ENCODE data around the gene MIOX.

Gene MIOX

GRCh38 chr22:50444663-50445062 lies 42.0 kb upstream of the MIOX start:
- peaks cover 48% of the 10 kb centered on the region for H3K36me3 ChIP-seq (ENCODE audit: insufficient read depth, low read length)
- no peak overlapping the region for H3K9ac ChIP-seq (ENCODE audit: low read depth, low read length)
- H3K4me3 ChIP-seq (ENCODE audit: low read length): no peak overlapping the region
- 99% methylated on average over 5 of the region's 5 CpGs for WGBS
- H3K27ac ChIP-seq (ENCODE audit: low read depth, low read length): no peak overlapping the region
- H3K27me3 ChIP-seq (ENCODE audit: insufficient read depth, low read length): no peaks in the 10 kb centered on the region
- H3K9me3 ChIP-seq (ENCODE audit: insufficient read depth, low read depth, low read length): no peaks in the 10 kb centered on the region
- H3K4me1 ChIP-seq (ENCODE audit: insufficient read depth, low read length): peaks cover 6% of the 10 kb centered on the region; the same call in 1 of the 2 replicates

GRCh38 chr22:50445071-50445879 lies 41.4 kb upstream of the MIOX start:
- Histone ChIP-seq H3K9ac (ENCODE audit: low read depth, low read length) (no peak overlapping the region; the same call in 1 of the 2 replicates), H3K27me3 (ENCODE audit: insufficient read depth, low read length) (no peaks in the 10 kb centered on the region), H3K4me1 (ENCODE audit: insufficient read depth, low read length) (peaks cover 6% of the 10 kb centered on the region; the same call in 1 of the 2 replicates), H3K9me3 (ENCODE audit: insufficient read depth, low read depth, low read length) (no peaks in the 10 kb centered on the region), H3K4me3 (ENCODE audit: low read length) (no peak overlapping the region), H3K36me3 (ENCODE audit: insufficient read depth, low read length) (peaks cover 46% of the 10 kb centered on the region), H3K27ac (ENCODE audit: low read depth, low read length) (peak overlapping the region; percentile 25; the same call in 1 of the 2 replicates)
- WGBS: 87% methylated on average over 29 of the region's 30 CpGs

- no peaks in the 10 kb centered on the region for H3K9me3 ChIP-seq (ENCODE audit: insufficient read depth, low read depth, low read length)
- WGBS: 91% methylated on average over 15 of the region's 17 CpGs
- no peak overlapping the region for H3K4me3 ChIP-seq (ENCODE audit: low read length)
- H3K36me3 ChIP-seq (ENCODE audit: insufficient read depth, low read length): peaks cover 48% of the 10 kb centered on the region
- no peak overlapping the region for H3K9ac ChIP-seq (ENCODE audit: low read depth, low read length)
- no peak overlapping the region for H3K27ac ChIP-seq (ENCODE audit: low read depth, low read length)
- peaks cover 6% of the 10 kb centered on the region; the same call in 1 of the 2 replicates for H3K4me1 ChIP-seq (ENCODE audit: insufficient read depth, low read length)
- no peaks in the 10 kb centered on the region for H3K27me3 ChIP-seq (ENCODE audit: insufficient read depth, low read length)
Observed at GRCh38 chr22:50445880-50446707, 40.6 kb upstream of the MIOX start.

GRCh38 chr22:50446708-50447575 lies 39.7 kb upstream of the MIOX start:
- Histone ChIP-seq H3K9ac (ENCODE audit: low read depth, low read length) (no peak overlapping the region), H3K27ac (ENCODE audit: low read depth, low read length) (no peak overlapping the region), H3K4me1 (ENCODE audit: insufficient read depth, low read length) (peaks cover 6% of the 10 kb centered on the region; the same call in 1 of the 2 replicates), H3K9me3 (ENCODE audit: insufficient read depth, low read depth, low read length) (no peaks in the 10 kb centered on the region), H3K4me3 (ENCODE audit: low read length) (no peak overlapping the region), H3K36me3 (ENCODE audit: insufficient read depth, low read length) (peaks cover 53% of the 10 kb centered on the region), H3K27me3 (ENCODE audit: insufficient read depth, low read length) (no peaks in the 10 kb centered on the region)
- 94% methylated on average over 54 of the region's 54 CpGs for WGBS

DNA sequence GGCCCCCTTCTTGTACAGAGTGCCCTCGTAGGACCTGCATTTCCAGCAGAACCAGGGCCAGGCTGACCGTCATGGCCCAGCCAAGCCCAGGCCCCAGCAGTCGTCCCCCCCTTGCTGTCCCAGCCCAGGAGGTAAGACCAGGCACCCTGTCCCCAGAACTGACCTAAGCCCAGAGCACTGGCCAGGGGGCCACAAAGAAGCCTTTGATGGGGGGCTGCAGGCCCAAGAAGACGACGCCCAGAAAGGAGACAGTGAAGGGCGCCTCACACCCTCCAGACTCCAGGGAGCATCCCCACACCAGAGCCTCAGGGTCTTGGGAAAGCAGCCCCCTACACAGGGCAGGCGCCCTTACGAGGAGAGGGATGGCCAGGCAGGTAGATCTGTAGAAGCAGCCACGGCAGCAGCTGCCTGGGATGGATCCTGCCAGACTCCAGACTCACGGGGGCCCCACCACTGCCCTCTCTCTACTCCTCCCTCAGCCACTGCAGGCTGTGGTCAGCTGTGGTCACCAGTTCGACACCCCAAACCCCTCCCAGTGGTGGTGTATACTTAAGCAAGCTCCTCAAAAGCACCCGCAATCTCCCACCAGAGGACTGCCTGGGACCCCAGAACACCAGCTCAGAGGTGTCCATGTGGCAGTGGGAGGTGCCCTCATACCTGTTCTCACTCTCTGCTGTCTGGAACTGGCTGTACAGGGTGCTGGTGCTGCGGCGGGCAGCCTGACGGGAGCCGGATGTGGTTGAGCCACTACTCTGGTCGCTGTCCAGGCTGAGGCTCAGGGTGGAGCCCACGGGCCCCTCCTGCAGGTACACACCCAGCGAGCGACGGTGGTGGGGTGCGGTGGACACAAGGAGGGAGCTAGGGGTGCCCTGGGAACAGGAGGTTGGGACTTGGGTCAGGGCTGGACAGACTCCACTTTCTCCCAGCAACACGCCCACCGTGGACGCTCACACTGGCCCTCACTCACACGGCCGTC lies 38.8 kb upstream of the MIOX start:
- WGBS: 94% methylated on average over 27 of the region's 27 CpGs
- H3K9ac ChIP-seq (ENCODE audit: low read depth, low read length): no peak overlapping the region
- no peak overlapping the region for H3K4me3 ChIP-seq (ENCODE audit: low read length)
- peaks cover 56% of the 10 kb centered on the region for H3K36me3 ChIP-seq (ENCODE audit: insufficient read depth, low read length)
- no peaks in the 10 kb centered on the region for H3K27me3 ChIP-seq (ENCODE audit: insufficient read depth, low read length)
- no peaks in the 10 kb centered on the region for H3K9me3 ChIP-seq (ENCODE audit: insufficient read depth, low read depth, low read length)
- peaks cover 6% of the 10 kb centered on the region; the same call in 1 of the 2 replicates for H3K4me1 ChIP-seq (ENCODE audit: insufficient read depth, low read length)
- no peak overlapping the region for H3K27ac ChIP-seq (ENCODE audit: low read depth, low read length)

- Histone ChIP-seq H3K9me3 (ENCODE audit: insufficient read depth, low read depth, low read length) (no peaks in the 10 kb centered on the region), H3K9ac (ENCODE audit: low read depth, low read length) (no peak overlapping the region), H3K36me3 (ENCODE audit: insufficient read depth, low read length) (peaks cover 71% of the 10 kb centered on the region), H3K27ac (ENCODE audit: low read depth, low read length) (no peak overlapping the region), H3K4me1 (ENCODE audit: insufficient read depth, low read length) (no peaks in the 10 kb centered on the region), H3K4me3 (ENCODE audit: low read length) (no peak overlapping the region), H3K27me3 (ENCODE audit: insufficient read depth, low read length) (no peaks in the 10 kb centered on the region)
- WGBS: 93% methylated on average over 4 of the region's 5 CpGs
Observed at GRCh38 chr22:50452649-50453048, 34.0 kb upstream of the MIOX start.

- H3K9me3 ChIP-seq (ENCODE audit: insufficient read depth, low read depth, low read length): no peaks in the 10 kb centered on the region
- H3K4me1 ChIP-seq (ENCODE audit: insufficient read depth, low read length): no peaks in the 10 kb centered on the region
- WGBS: 96% methylated on average over 27 of the region's 27 CpGs
- H3K36me3 ChIP-seq (ENCODE audit: insufficient read depth, low read length): peaks cover 71% of the 10 kb centered on the region
- H3K4me3 ChIP-seq (ENCODE audit: low read length): no peak overlapping the region
- H3K27ac ChIP-seq (ENCODE audit: low read depth, low read length): no peak overlapping the region
- H3K9ac ChIP-seq (ENCODE audit: low read depth, low read length): no peak overlapping the region
- no peaks in the 10 kb centered on the region for H3K27me3 ChIP-seq (ENCODE audit: insufficient read depth, low read length)
Observed at GRCh38 chr22:50454556-50455075, 32.0 kb upstream of the MIOX start.

GRCh38 chr22:50455201-50455600 lies 31.5 kb upstream of the MIOX start:
- Histone ChIP-seq H3K9me3 (ENCODE audit: insufficient read depth, low read depth, low read length) (no peaks in the 10 kb centered on the region), H3K4me1 (ENCODE audit: insufficient read depth, low read length) (no peaks in the 10 kb centered on the region), H3K36me3 (ENCODE audit: insufficient read depth, low read length) (peaks cover 72% of the 10 kb centered on the region), H3K9ac (ENCODE audit: low read depth, low read length) (no peak overlapping the region), H3K4me3 (ENCODE audit: low read length) (no peak overlapping the region), H3K27me3 (ENCODE audit: insufficient read depth, low read length) (no peaks in the 10 kb centered on the region), H3K27ac (ENCODE audit: low read depth, low read length) (no peak overlapping the region)
- 96% methylated on average over 18 of the region's 18 CpGs for WGBS

GRCh38 chr22:50456026-50456425 lies 30.6 kb upstream of the MIOX start:
- Histone ChIP-seq H3K9ac (ENCODE audit: low read depth, low read length) (no peak overlapping the region), H3K4me1 (ENCODE audit: insufficient read depth, low read length) (no peaks in the 10 kb centered on the region), H3K36me3 (ENCODE audit: insufficient read depth, low read length) (peaks cover 75% of the 10 kb centered on the region), H3K27ac (ENCODE audit: low read depth, low read length) (no peak overlapping the region), H3K4me3 (ENCODE audit: low read length) (no peak overlapping the region), H3K27me3 (ENCODE audit: insufficient read depth, low read length) (no peaks in the 10 kb centered on the region), H3K9me3 (ENCODE audit: insufficient read depth, low read depth, low read length) (no peaks in the 10 kb centered on the region)
- 92% methylated on average over 11 of the region's 11 CpGs for WGBS

All from HUES64 (cell line).